Measurements from ENCODE around the gene GDF3.
"Not testable (repeated sequence)": the region's sequence is repeated elsewhere in the genome, so short reads cannot be mapped to it uniquely, and the experiment has no call there.

Gene GDF3

GRCh38 chr12:7695566-7696197 lies at the start of gene GDF3:
Gene GDF3, minus strand, starts transcription at chr12:7695775. Its CDS starts 47 bp downstream, at chr12:7695728.
- DNase-seq (ENCODE audit: low read depth): no peak

DNA sequence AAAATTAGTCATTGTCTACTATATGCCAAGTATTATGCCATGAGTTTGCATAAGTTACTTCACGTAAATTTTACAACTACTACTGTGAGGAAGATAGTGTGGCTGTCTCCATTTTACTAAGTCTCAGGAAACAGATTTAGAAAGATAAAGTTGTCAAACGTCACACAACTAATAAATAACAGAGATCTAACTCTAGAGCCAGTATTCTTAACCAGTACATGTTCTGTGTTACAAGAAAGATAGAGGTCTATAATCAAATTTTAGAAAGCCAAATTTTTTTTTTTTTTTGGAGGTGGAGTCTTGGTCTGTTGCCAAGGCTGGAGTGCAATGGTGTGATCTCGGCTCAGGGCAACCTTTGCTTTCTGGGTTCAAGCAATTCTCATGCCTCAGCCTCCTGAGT lies 37.4 kb upstream of the GDF3 start:
- DNase-seq (ENCODE audit: low read depth): no peak

DNA sequence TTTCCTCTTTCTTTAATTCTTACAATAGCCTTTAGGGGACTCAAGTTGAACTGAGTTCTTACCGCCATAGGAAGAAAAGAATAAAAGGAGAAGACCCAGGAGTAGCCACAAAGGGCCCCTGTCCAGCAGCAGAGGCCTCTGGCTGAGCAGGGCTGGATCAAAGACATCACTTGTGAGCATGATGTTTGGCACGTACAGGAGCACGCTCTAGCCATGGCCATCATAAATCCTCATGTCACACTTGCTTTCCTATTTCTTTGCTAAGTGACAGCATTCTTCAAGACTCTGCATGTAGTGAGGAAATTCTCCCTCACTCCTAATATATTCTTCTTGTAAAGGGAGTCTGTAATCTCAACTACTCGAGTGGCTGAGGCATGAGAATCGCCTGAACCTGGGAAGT lies 35.9 kb upstream of the GDF3 start:
- no peak for DNase-seq (ENCODE audit: low read depth)

GRCh38 chr12:7730984-7731383 lies 35.4 kb upstream of the GDF3 start:
- not testable (repeated sequence) for DNase-seq (ENCODE audit: low read depth)

DNA sequence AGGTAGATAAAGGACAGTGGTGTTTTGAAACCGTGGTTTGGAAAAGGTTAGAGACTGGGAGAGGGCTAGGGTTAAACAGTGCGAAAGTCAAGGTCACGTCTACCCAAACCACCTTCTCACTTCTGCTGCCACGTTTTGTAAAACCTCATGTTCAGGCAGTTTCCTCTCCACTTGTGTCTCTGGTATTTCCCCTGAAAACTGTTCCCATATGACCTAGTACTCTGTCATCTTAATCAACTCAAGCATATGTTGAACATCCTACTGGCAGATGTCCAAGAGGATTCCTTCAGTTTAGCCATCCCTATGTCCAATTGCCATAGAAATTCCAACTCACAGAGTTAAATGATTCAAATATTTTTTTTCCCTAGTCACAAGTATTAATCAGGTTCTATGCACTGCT lies 34.2 kb upstream of the GDF3 start:
- DNase-seq (ENCODE audit: low read depth): no peak

DNA sequence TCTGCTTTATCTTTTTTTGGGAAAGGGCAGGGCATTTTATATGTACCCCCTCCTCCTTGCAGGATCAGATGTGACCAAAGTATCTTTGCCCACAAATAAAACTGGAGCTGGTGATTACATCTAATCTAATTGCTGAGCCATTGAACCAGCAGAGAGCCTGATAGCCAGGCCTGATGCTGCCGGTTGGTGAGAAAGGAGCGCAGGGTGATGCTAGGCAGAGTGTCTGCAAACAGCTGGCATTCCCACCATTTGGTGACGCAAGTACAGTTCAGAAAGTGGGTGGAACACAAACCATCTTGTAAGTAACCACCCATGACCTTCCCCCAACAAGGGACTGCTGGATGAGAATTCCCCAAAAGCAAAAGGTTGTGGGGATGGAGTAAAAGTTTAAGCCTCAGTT lies 28.4 kb upstream of the GDF3 start:
- no peak for DNase-seq (ENCODE audit: low read depth)

DNA sequence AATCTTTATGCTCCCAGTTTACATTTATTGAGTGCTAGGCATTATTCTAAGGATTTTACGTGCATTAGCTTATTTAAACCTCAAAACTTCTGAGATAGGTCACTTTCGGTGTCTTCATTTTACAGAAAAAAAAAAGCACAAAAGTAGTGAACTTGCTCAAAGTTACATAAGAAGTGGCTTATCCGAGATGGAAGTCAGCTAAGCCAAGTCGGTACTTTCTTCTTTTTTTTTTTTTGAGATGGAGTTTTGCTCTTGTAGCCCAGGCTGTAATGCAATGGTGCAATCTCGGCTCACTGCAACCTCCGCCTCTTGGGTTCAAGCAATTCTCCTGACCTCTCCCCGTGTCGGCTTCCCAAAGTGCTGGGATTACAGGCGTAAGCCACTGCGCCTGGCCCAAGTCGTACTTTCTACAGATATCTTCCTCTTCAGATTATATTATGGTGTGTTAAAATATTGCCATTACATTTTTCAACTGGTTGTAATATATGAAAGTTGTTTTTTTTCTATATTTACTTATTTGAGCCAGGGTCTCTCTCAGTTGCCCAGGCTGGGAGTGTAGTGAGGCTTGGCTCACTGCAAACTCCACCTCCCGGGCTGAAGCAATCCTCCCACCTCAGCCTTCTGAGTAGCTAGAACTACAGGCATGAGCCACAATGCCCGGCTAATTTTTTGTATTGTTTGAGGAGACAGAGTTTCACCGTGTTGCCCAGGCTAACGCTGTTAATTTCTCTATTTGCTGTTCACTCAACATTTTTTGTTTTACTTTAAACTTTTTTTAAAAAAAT lies 24.6 kb upstream of the GDF3 start:
- no peak for DNase-seq (ENCODE audit: low read depth)

- DNase-seq (ENCODE audit: low read depth): no peak
Measured at GRCh38 chr12:7716381-7716780, 20.8 kb upstream of the GDF3 start.

DNA sequence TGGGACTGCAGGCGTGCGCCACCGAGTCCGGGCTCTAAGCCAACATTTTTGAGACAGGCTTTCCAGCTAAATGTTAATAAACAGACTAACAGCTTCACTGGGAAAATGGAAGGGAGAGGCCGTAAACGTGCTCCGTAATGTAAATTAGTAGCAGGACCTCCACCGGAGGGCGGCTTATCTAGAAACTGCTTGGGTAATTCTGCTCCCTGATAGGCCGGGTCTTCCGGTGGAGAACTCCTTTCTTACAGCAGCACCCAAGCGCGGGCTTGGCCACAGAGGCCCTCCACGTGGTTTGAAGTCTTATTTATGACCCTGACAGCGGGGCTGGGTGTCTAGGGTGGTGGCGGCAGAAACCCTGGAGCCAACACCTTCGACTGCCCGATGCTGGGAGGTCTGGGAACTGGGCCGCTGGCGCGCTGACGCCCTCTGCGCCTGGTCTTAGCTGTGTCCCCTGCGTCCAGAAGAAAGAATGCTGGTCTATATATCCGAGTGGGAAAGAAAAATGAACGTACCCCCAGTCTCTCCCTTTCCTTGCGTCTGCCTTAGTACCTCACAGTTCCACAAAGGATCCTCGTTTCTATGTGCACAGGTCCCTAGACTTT lies 17.4 kb upstream of the GDF3 start:
- DNase-seq (ENCODE audit: low read depth): no peak

- no peak for DNase-seq (ENCODE audit: low read depth)
Measured at GRCh38 chr12:7711133-7711532, 15.6 kb upstream of the GDF3 start, which contains the start of gene DPPA3. Gene DPPA3, plus strand, starts transcription at chr12:7711433. Its CDS starts 138 bp downstream, at chr12:7711571.

DNA sequence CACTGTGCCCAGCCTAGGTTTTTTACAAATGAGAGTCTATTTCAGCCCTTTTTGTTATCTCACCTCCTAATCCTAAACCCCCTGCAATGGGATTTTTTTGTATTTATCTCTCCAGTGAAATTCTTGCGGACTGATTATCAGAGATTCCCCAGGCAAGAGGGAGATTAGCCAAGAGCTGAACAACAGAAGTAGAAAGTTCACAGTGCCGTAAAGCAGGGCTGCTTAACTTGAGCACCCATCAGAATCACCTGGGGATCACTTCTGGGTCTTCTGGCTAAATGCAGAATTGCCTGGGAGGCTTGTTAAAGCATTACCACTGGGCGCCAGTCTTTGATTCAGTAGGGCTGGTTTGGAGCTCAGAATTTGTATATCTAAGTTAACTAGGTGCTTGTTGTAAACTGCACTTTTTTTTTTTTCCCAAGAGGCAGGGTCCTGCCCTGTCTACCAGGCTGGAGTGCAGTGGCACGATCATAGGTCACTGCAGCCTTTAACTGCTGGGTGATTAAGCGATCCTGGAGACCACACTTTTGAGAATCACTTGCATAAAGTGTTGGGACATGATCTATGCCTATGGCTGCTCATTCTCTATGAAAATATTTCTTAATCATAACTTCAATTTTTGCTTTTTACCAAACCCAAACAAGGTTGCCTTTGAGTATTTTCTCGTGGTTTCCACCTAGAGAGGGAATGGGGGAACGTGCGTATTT lies 14.5 kb upstream of the GDF3 start:
- DNase-seq (ENCODE audit: low read depth): no peak

- DNase-seq (ENCODE audit: low read depth): no peak
Measured at GRCh38 chr12:7705846-7706245, 10.3 kb upstream of the GDF3 start.

- DNase-seq (ENCODE audit: low read depth): no peak
Measured at GRCh38 chr12:7695237-7695560, 376 bp downstream of the GDF3 start.

DNA sequence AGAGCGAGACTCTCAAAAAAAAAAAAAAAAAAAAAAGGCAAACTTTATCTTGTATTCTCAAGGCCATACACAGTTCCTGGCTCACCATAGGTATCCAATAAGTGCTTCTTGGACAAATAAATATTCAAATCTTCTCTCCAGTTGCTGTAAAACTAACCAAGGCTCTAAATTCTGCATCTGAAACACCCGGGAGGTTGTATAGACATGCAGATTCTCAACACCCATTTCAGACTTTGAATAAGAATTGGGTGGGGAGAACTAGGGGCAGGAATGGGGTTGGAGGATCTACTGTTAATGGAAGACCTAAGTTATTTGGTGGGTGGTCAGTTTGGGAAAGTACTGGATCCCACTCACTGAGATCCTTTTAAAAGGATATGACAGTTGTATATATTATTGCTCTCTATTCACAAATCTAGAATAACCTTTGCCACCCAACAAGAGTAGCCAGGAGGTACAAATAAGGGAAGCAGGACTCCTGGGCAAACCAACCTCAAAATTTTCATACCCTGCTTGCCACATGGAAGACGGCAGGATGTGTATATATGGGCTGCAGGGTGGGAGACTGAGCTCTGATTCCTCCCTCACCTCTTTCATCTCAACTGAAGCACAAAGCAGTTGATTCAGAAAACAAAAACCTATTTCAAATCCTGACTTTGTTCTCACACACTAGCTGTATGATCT lies 879 bp downstream of the GDF3 start:
- DNase-seq (ENCODE audit: low read depth): no peak

GRCh38 chr12:7693793-7694192 lies 1.8 kb downstream of the GDF3 start:
- DNase-seq (ENCODE audit: low read depth): no peak

DNA sequence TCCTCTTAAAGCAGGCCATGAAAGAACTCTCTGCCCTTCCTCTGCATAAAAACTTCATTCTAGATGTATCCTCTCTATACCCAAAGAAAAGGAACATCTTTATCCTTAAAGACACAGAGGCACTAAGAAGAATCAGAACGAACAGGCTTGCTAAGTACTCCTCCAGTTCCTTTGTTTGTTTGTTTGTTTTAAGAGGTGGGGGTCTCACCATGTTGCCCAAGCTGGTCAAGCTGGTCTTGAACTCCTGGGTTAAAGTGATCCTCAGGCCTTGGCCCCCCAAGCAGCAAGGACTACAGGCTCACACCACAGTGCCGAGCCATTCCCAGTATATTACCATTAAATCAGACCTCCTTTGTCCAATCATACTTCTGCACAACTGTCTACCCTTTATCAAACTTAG lies 14.0 kb downstream of the GDF3 start:
- no peak for DNase-seq (ENCODE audit: low read depth)

GRCh38 chr12:7679251-7680045 lies 16.1 kb downstream of the GDF3 start:
- DNase-seq (ENCODE audit: low read depth): no peak

GRCh38 chr12:7678744-7679143 lies 16.8 kb downstream of the GDF3 start:
- DNase-seq (ENCODE audit: low read depth): no peak

DNA sequence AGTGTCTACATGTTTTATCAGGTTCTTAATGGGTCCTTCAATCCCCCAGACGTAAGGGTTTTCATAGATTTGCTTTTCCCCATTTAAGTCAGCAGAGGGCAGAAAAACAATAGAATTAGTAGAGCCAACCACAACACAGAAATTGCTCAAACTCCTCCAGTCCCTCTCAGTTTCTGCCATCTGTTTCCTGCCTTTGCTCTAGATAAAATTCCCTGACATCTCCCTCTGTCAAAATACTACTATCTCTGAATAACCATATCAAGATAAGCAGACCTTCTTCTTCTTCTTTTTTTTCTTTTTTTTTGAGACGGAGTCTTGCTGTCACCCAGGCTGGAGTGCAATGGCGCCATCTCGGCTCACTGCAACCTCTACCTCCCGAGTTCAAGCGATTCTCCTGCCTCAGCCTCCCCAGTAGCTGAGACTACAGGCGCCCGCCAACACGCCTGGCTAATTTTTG lies 18.1 kb downstream of the GDF3 start:
- DNase-seq (ENCODE audit: low read depth): not testable (repeated sequence)

DNA sequence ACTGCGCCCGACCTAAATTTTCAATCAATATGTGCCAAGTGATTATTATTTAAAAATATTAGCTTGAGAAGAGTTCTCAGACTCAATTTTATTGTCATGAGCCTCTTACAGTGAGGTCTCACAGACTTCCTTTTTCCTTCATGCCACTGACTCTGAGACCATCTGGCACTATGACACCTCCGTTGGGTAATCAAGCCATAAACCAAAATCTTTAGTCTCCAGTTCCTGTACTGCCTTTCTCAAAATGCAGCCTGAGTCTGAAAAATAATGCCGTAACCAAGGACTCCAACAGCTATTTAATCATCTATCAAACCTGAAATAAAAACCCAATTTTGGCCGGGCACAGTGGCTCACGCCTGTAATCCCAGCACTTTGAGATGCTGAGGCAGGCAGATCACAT lies 20.1 kb downstream of the GDF3 start:
- DNase-seq (ENCODE audit: low read depth): not testable (repeated sequence)

GRCh38 chr12:7668171-7668570 lies 27.4 kb downstream of the GDF3 start:
- no peak for DNase-seq (ENCODE audit: low read depth)

Measured in stimulated activated CD8-positive, alpha-beta memory T cell treated with anti-CD3 and anti-CD28 coated beads, Interleukin-12 subunit alpha, Interleukin-12 subunit beta, amount 100 ng/mL, for 1 hour (primary cell).